Spleen (tissue), 13 donors: ENCODE results near the gene TMEM167B. TPM values are rescaled to one million over a fixed set of nuclear protein-coding genes. Genes with fewer than 3 reads are reported as not detected.

ENCODE experiments used
- DNase-seq: peaks from one replicate; pipeline ENCODE4 v3.0.0-alpha.2; 2020
- H3K27ac ChIP-seq, 8 donors: fragments of 200-600 bp; sonication (generic) in 7 of 8; 1 replicate in 4 of 8; 2 replicates in 4 of 8; pipeline versions ENCODE4 v1.5.0 to v1.8.0; 2016 to 2021; ENCODE audit warnings: inconsistent platforms in 4 of 8, mild to moderate bottlenecking in 4 of 8, moderate library complexity in 1 of 8
- H3K27me3 ChIP-seq, 7 donors: fragments of 200-600 bp; sonication (generic) in 6 of 7; replicated peaks in 1 of 7; 1 replicate in 4 of 7; 2 replicates in 3 of 7; pipeline versions ENCODE4 v1.5.0 to v1.8.0; 2016 to 2021; ENCODE audit warnings: inconsistent platforms in 3 of 7, mild to moderate bottlenecking in 1 of 7
- H3K36me3 ChIP-seq, 6 donors: fragments of 200-600 bp; sonication (generic) in 5 of 6; 1 replicate in 4 of 6; 2 replicates in 2 of 6; pipeline versions ENCODE4 v1.5.0 to v1.8.0; 2016 to 2021; ENCODE audit warnings: inconsistent platforms in 2 of 6
- H3K4me1 ChIP-seq, 6 donors: fragments of 200-600 bp; sonication (generic) in 5 of 6; 1 replicate in 3 of 6; 2 replicates in 3 of 6; pipeline versions ENCODE4 v1.5.0 to v1.8.0; 2016 to 2021; ENCODE audit warnings: inconsistent platforms in 3 of 6
- H3K4me3 ChIP-seq, 8 donors: fragments of 200-600 bp; sonication (generic) in 7 of 8; 1 replicate in 4 of 8; 2 replicates in 4 of 8; pipeline versions ENCODE4 v1.5.0 to v1.8.0; 2016 to 2021; ENCODE audit warnings: inconsistent platforms in 4 of 8, mild to moderate bottlenecking in 4 of 8, moderate library complexity in 2 of 8
- H3K9me3 ChIP-seq, 8 donors: fragments of 200-600 bp; sonication (generic) in 7 of 8; 1 replicate in 4 of 8; 2 replicates in 4 of 8; pipeline versions ENCODE4 v1.5.0 to v1.8.0; 2016 to 2021; ENCODE audit warnings: inconsistent platforms in 4 of 8
- CTCF ChIP-seq, 11 experiments: fragments of 200-600 bp in 7 of 11; fragments of 450-650 bp in 4 of 11; sonication (generic) in 4 of 11; IDR thresholded peaks in 8 of 11; conservative IDR thresholded peaks in 3 of 11; 1 replicate in 7 of 11; 2 replicates in 4 of 11; pipeline versions ENCODE4 v1.4.0 to v1.8.0; 2016 to 2021; ENCODE audit warnings: antibody characterized with exemption in 11 of 11, inconsistent platforms in 4 of 11, mild to moderate bottlenecking in 1 of 11
- POLR2A ChIP-seq, 3 donors: fragments of 450-650 bp; IDR thresholded peaks; one replicate each; pipeline ENCODE4 v1.5.1; 2017; ENCODE audit warnings: antibody characterized with exemption in 3 of 3, mild to moderate bottlenecking in 1 of 3
- POLR2AphosphoS5 ChIP-seq, 3 donors: sonication (generic); formaldehyde crosslinking; IDR thresholded peaks; one replicate each; pipeline ENCODE4 v1.5.1; 2017; ENCODE audit warnings: antibody characterized with exemption in 3 of 3
- WGBS, 5 donors: extraction: QIAGEN DNeasy Blood & Tissue Kit in 3 of 5; methylation state at CpG; one replicate each; pipeline versions ENCODE4 v1.1.5 to v1.1.7; 2013 to 2018; 5-methylcytosine and 5-hydroxymethylcytosine counted together
- intact Hi-C: fragments of 100-400 bp; cut with DNase I; formaldehyde crosslinking; loops from one replicate; pipeline ENCODE4 v1.15.0; 2023; ENCODE audit warnings: low total_unique reads
- long read RNA-seq, 2 donors: transcript quantifications; one replicate each; lab custom pipeline, GENCODE V29; 2026
- polyA plus RNA-seq, 3 donors: library from polyadenylated mRNA; stranded (reverse); fragments of 200-250 nt; gene quantifications; one replicate each; pipeline ENCODE4 v1.2.1, GENCODE V29; 2013
- total RNA-seq, 7 donors: library from RNA; depleted of rRNA in 3 of 7; stranded (reverse); fragments of >200 nt in 3 of 7; fragmentation: NEBNext Ultra II Directional in 4 of 7; extraction: Animal tissue kit (Norgen Biotek cat#: 25700) in 4 of 7; gene quantifications; one replicate each; pipeline versions ENCODE4 v1.1.0 to v1.2.1, GENCODE V29; 2016 to 2021
- donor health status: healthy with polysubstance abuse.
- donor health status: DM: no; HTN: no; CAD: no; lungs with moderate emphysema.
- donor health status: DM: no; HTN: no; CAD: no.
- donor health status: Bipolar disorder and iron deficiency.
- donor health status: healthy.
- donor health status: DM: no; HTN: no; CAD: no.
- donor health status: DM: yes; HTN: yes; CAD: no.

Gene TMEM167B
- total RNA-seq (10 to 100 TPM; 23.1 to 48.2 (median 45.2) TPM), polyA plus RNA-seq (10 to 100 TPM; 19.1 to 20.4 (median 19.7) TPM)
- long read RNA-seq, donor 1, transcript TMEM167B-201 (3 exons, 3,730 nt): major isoform, 12 of 23 reads
- long read RNA-seq, donor 1, partial matches to known transcripts: 8 of 23 reads
- long read RNA-seq, donor 1, other reads (novel, unspliced or antisense): 0 of 23 reads
- long read RNA-seq, donor 2, transcript TMEM167B-201 (3 exons, 3,730 nt): major isoform, 10 of 11 reads
- long read RNA-seq, donor 2, partial matches to known transcripts: 0 of 11 reads
- long read RNA-seq, donor 2, other reads (novel, unspliced or antisense): 0 of 11 reads

- peaks cover 0 to 8% (median 0%) of the 10 kb centered on the region in 8 donors for H3K9me3 ChIP-seq
- DNase-seq: peak; percentile 98
- peak within 1 kb of the TSS; percentile 93 to 99 (median 98) for H3K27ac ChIP-seq
- no peaks in the 10 kb centered on the region for H3K27me3 ChIP-seq
- WGBS, 5 donors: 3 to 8% (median 3%) methylated on average over 35 to 67 of the region's 67 CpGs
- H3K4me1 ChIP-seq: peaks cover 11 to 64% (median 38%) of the 10 kb centered on the region in 6 donors
- intact Hi-C loops: no loop called here
- TF ChIP-seq POLR2AphosphoS5 (IDR thresholded peaks at IDR 0.05) (peak; percentile 93 to 96 (median 95)), POLR2A (IDR thresholded peaks at IDR 0.05) (peak; percentile 22 to 61 (median 51)), CTCF (IDR thresholded peaks at IDR 0.05 in 8 of 11, conservative IDR thresholded peaks at IDR 0.05 in 3 of 11) (peak in 2 of 11 experiments; percentile 5 to 9)
- H3K4me3 ChIP-seq: peak within 1 kb of the TSS; percentile 59 to 86 (median 66)
- peaks cover 2 to 31% (median 22%) of the 10 kb centered on the region in 6 donors for H3K36me3 ChIP-seq
Observed at GRCh38 chr1:109090196-109091077, at the start of gene TMEM167B. Gene TMEM167B, plus strand, starts transcription at chr1:109090764. Its CDS starts 109 bp downstream, at chr1:109090873.

- 0 to 5% (median 1%) methylated on average over 17 to 44 of the region's 44 CpGs for WGBS, 5 donors
Observed at GRCh38 chr1:109040989-109041620, 49.5 kb upstream of the TMEM167B start.

GRCh38 chr1:109041621-109042468, 48.7 kb upstream of the TMEM167B start, which contains the start of gene WDR47:
Gene WDR47, minus strand, starts transcription at chr1:109042102. Its CDS starts 18,590 bp downstream, at chr1:109023512.
- H3K4me1 ChIP-seq: peaks cover 6 to 32% (median 13%) of the 10 kb centered on the region in 6 donors
- intact Hi-C loops: no loop called here
- TF ChIP-seq CTCF (IDR thresholded peaks at IDR 0.05 in 8 of 11, conservative IDR thresholded peaks at IDR 0.05 in 3 of 11) (peak in 3 of 11 experiments; percentile 7 to 34 (median 13)), POLR2A (IDR thresholded peaks at IDR 0.05) (peak; percentile 88 to 96 (median 95)), POLR2AphosphoS5 (IDR thresholded peaks at IDR 0.05) (peak; percentile 99 to 100 (median 100))
- H3K36me3 ChIP-seq: no peaks in the 10 kb centered on the region
- peak within 1 kb of the TSS; percentile 82 to 100 (median 98) for H3K4me3 ChIP-seq
- H3K9me3 ChIP-seq: no peaks in the 10 kb centered on the region
- WGBS, 5 donors: 0 to 1% (median 0%) methylated on average over 8 to 90 of the region's 90 CpGs
- DNase-seq: peak; percentile 100
- H3K27ac ChIP-seq: peak within 1 kb of the TSS; percentile 84 to 94 (median 90)
- H3K27me3 ChIP-seq: no peaks in the 10 kb centered on the region

More at GRCh38 chr1:109040989-109041620, 49.5 kb upstream of the TMEM167B start:
- no peaks in the 10 kb centered on the region for H3K27me3 ChIP-seq
- DNase-seq: peak; percentile 90
- H3K9me3 ChIP-seq: no peaks in the 10 kb centered on the region
- peaks cover 6 to 32% (median 13%) of the 10 kb centered on the region in 6 donors for H3K4me1 ChIP-seq
- TF ChIP-seq POLR2A (IDR thresholded peaks at IDR 0.05): no peak
- no peak for TF ChIP-seq CTCF (IDR thresholded peaks at IDR 0.05 in 8 of 11, conservative IDR thresholded peaks at IDR 0.05 in 3 of 11)
- TF ChIP-seq POLR2AphosphoS5 (IDR thresholded peaks at IDR 0.05): no peak
- intact Hi-C loops: no loop called here
- no peaks in the 10 kb centered on the region for H3K36me3 ChIP-seq
- H3K4me3 ChIP-seq: peak overlapping the region; percentile 82 to 100 (median 98)
- H3K27ac ChIP-seq: peak overlapping the region; percentile 84 to 94 (median 90)
